ENCODE data around the gene BBS12. TPM values are rescaled to one million over a fixed set of nuclear protein-coding genes. Genes with fewer than 3 reads are reported as not detected.

Gene BBS12
- total and polyA plus RNA-seq, 2 donors (not counting 3 experiments of a cell fraction or from before 2014, with no cell fraction given), result 0.91 to 2.3 TPM

- no peak overlapping the region for H3K9ac ChIP-seq (replicated peaks; ENCODE audit: extremely low read depth, insufficient read depth, low read length)
- CTCF ChIA-PET, result interaction anchor here (1.2 to 3.1 kb wide), 2 partner anchors 14 to 16 kb away, joined by 3 to 13 read pairs; no protein-coding TSS in a partner anchor
- no peaks in the 10 kb centered on the region for H3K79me2 ChIP-seq (ENCODE audit: control insufficient read depth, insufficient read depth, low read length)
- DNase-seq (ENCODE audit: low read depth, low spot score), result no peak
- no peaks in the 10 kb centered on the region for H4K20me1 ChIP-seq (replicated peaks; ENCODE audit: control insufficient read depth, extremely low read depth, insufficient read depth, low read length)
- no TSS peak for BruUV-seq (replicated peaks)
- H3K27ac ChIP-seq (ENCODE audit: insufficient read depth, low read depth, low read length), result no peak overlapping the region
- dilution Hi-C loops (cut with MboI; ENCODE audit: extremely low pct_ligation_motif_present, low sequenced_read_pairs), result loop anchor here (25.0 kb wide), 1 partner anchor 145 kb away; the partner anchor contains the start of gene NUDT6
- H3K9me3 ChIP-seq (replicated peaks; ENCODE audit: control insufficient read depth, insufficient read depth, low read length), result no peaks in the 10 kb centered on the region
- no peak overlapping the region for H2AFZ ChIP-seq (ENCODE audit: low read depth, low read length)
- no peak overlapping the region for H3K4me3 ChIP-seq (replicated peaks in 1 of 3; ENCODE audit: insufficient read depth in 1 of 3, low read depth in 1 of 3, low read length in 3 of 3)
- intact Hi-C loops (cut with micrococcal nuclease), result no loop called here
- TF ChIP-seq GATA2 (IDR thresholded peaks at IDR 0.05; ENCODE audit: insufficient read depth, insufficient read length, low read depth, low read length), result no peak
- no peak for TF ChIP-seq EZH2 (IDR thresholded peaks at IDR 0.05; ENCODE audit: borderline replicate concordance, low read depth, low read length, severe bottlenecking)
- no peak for TF ChIP-seq JUN (IDR thresholded peaks at IDR 0.05; ENCODE audit: borderline replicate concordance, insufficient read depth, insufficient read length, low read depth)
- TF ChIP-seq CTCF (IDR thresholded peaks at IDR 0.05; ENCODE audit: extremely low read depth in 1 of 2, insufficient read depth in 1 of 2, low read depth in 1 of 2, low read length in 2 of 2), result no peak
- TF ChIP-seq FOS (IDR thresholded peaks at IDR 0.05; ENCODE audit: borderline replicate concordance, insufficient read depth, low read length), result no peak
- TF ChIP-seq POLR2AphosphoS5 (IDR thresholded peaks at IDR 0.05; ENCODE audit: insufficient read depth, low read depth, low read length), result no peak
- no peak for TF ChIP-seq MYC (IDR thresholded peaks at IDR 0.05; ENCODE audit: low read depth, low read length)
- no peak for TF ChIP-seq MAX (IDR thresholded peaks at IDR 0.05; ENCODE audit: insufficient read depth, insufficient read length)
- TF ChIP-seq POLR2A (IDR thresholded peaks at IDR 0.05; ENCODE audit: low read depth, low read length), result no peak
- POLR2A ChIA-PET, result no interaction called here
- no peak for FAIRE-seq
- H3K27me3 ChIP-seq (ENCODE audit: control insufficient read depth in 2 of 2, insufficient read depth in 2 of 2, low read length in 2 of 2), result no peaks in the 10 kb centered on the region
- no peaks in the 10 kb centered on the region for H3K36me3 ChIP-seq (ENCODE audit: control insufficient read depth in 2 of 2, extremely low read depth in 1 of 2, insufficient read depth in 2 of 2, low read length in 2 of 2)
- H3K4me1 ChIP-seq (ENCODE audit: control insufficient read depth, extremely low read depth, insufficient read depth, low read length), result peaks cover 16% of the 10 kb centered on the region
- no peak overlapping the region for H3K4me2 ChIP-seq (ENCODE audit: insufficient read depth, low read length)
- H3K9me1 ChIP-seq (replicated peaks; ENCODE audit: control insufficient read depth, extremely low read depth, insufficient read depth, low read length), result no peaks in the 10 kb centered on the region
Observed at GRCh38 chr4:122766950-122767349, 34.4 kb downstream of the BBS12 start.

Measured in endothelial cell of umbilical vein (primary cell).